OCI-LY3 (cell line): ENCODE results near the gene BHLHE23.

Experiments used
- CTCF ChIP-seq: fragments of 200-600, 300-600 bp; sonication (generic); IDR thresholded peaks from 2 replicates; pipeline ENCODE4 v1.5.1; 2014; ENCODE audit warnings: antibody characterized with exemption, low read length, low read depth
- EZH2phosphoT487 ChIP-seq: fragments of 200-600 bp; shearing (Covaris generic); IDR thresholded peaks from 2 replicates; pipeline ENCODE4 v1.6.1; 2018; ENCODE audit warnings: antibody characterized with exemption, mixed run types, low read depth

- TF ChIP-seq CTCF (no peak), EZH2phosphoT487 (no peak)
Observed at GRCh38 chr20:63041776-63042175, 35.0 kb upstream of the BHLHE23 start.
